ENCODE results near the gene NANS.

GRCh38 chr9:98022447-98022846 lies 34.1 kb upstream of the NANS start:
- TF ChIP-seq CTCF (IDR thresholded peaks at IDR 0.05) (no peak), POLR2A (IDR thresholded peaks at IDR 0.05) (no peak)
